HepG2 (cell line): ENCODE data around the gene LIME1. TPM values are rescaled to one million over a fixed set of nuclear protein-coding genes. Genes with fewer than 3 reads are reported as not detected.

ENCODE experiments used
- ATF5 ChIP-seq: sonication (generic); formaldehyde crosslinking; IDR thresholded peaks from 2 replicates; pipeline ENCODE4 v1.4.0; 2020; ENCODE audit warnings: mild to moderate bottlenecking, low read depth, missing genetic modification reagents
- KDM5B ChIP-seq: sonication (generic); formaldehyde crosslinking; IDR thresholded peaks from 2 replicates; pipeline ENCODE4 v1.4.0; 2020; ENCODE audit warnings: missing genetic modification reagents, mild to moderate bottlenecking, borderline replicate concordance
- MTA1 ChIP-seq: sonication (generic); formaldehyde crosslinking; IDR thresholded peaks from 2 replicates; pipeline ENCODE4 v1.4.0; 2020; ENCODE audit warnings: missing genetic modification reagents, mild to moderate bottlenecking, borderline replicate concordance
- PAF1 ChIP-seq: IDR thresholded peaks from 2 replicates; pipeline ENCODE4 v1.6.1; 2016; ENCODE audit warnings: missing genetic modification reagents, missing compliant biosample characterization
- PRDM4 ChIP-seq: sonication (generic); formaldehyde crosslinking; IDR thresholded peaks from 2 replicates; pipeline ENCODE4 v1.9.0; 2021; ENCODE audit warnings: missing genetic modification reagents, borderline replicate concordance
- SIN3A ChIP-seq: IDR thresholded peaks from 2 replicates; pipeline ENCODE4 v1.6.1; 2011; ENCODE audit warnings: low read depth, mild to moderate bottlenecking, control low read depth, low read length, borderline replicate concordance
- UBTF ChIP-seq: sonication (generic); formaldehyde crosslinking; IDR thresholded peaks from 2 replicates; pipeline ENCODE4 v1.4.0; 2020; ENCODE audit warnings: mild to moderate bottlenecking, missing genetic modification reagents
- ZKSCAN8 ChIP-seq: IDR thresholded peaks from 2 replicates; pipeline ENCODE4 v1.6.1; 2016; ENCODE audit warnings: borderline replicate concordance, missing genetic modification reagents, missing compliant biosample characterization
- polyA plus RNA-seq, 8 experiments: library from polyadenylated mRNA; depleted of rRNA in 3 of 8; stranded (reverse) in 7 of 8; unstranded in 1 of 8; fragments of >200 nt; fragmentation: Illumina TruSeq in 4 of 8; extraction: Trizol in 4 of 8; gene quantifications; 2 replicates each; pipeline versions ENCODE4 v1.2.1 to v1.2.3, GENCODE V29; 2011 to 2016; ENCODE audit warnings: low read depth in 4 of 8, missing spikeins in 1 of 8, mixed read lengths in 1 of 8; ENCODE audit not compliant: insufficient read depth in 1 of 8
- total RNA-seq, 5 experiments: library from RNA; depleted of rRNA; stranded (reverse); fragments of >200 nt; fragmentation: Illumina TruSeq; extraction: Trizol; gene quantifications; 2 replicates each; pipeline ENCODE4 v1.2.3, GENCODE V29; 2016; ENCODE audit warnings: low read depth in 1 of 5

Gene LIME1
- total and polyA plus RNA-seq, 2 of the 13 experiments (the other 11 are each of a cell fraction or from before 2014, with no cell fraction given): 13.0 to 61.5 TPM

- TF ChIP-seq ATF5: no peak
- no peak for TF ChIP-seq UBTF (CRISPR knock-in tag)
- no peak for TF ChIP-seq ZKSCAN8 (CRISPR knock-in tag)
- TF ChIP-seq MTA1 (CRISPR knock-in tag): no peak; the same call in 1 of the 2 replicates
- TF ChIP-seq PRDM4: no peak
- TF ChIP-seq PAF1 (CRISPR knock-in tag): no peak
- 0 out of 2 replicates have a peak, but pooled peaks have one; percentile 23 for TF ChIP-seq KDM5B (CRISPR knock-in tag)
- no peak for TF ChIP-seq SIN3A
These were observed 47.1 kb upstream of the LIME1 start (continued) for GRCh38 chr20:63689046-63690002.
